Measurements from ENCODE around the gene DUSP16.

- TF ChIP-seq, protein P1, sequence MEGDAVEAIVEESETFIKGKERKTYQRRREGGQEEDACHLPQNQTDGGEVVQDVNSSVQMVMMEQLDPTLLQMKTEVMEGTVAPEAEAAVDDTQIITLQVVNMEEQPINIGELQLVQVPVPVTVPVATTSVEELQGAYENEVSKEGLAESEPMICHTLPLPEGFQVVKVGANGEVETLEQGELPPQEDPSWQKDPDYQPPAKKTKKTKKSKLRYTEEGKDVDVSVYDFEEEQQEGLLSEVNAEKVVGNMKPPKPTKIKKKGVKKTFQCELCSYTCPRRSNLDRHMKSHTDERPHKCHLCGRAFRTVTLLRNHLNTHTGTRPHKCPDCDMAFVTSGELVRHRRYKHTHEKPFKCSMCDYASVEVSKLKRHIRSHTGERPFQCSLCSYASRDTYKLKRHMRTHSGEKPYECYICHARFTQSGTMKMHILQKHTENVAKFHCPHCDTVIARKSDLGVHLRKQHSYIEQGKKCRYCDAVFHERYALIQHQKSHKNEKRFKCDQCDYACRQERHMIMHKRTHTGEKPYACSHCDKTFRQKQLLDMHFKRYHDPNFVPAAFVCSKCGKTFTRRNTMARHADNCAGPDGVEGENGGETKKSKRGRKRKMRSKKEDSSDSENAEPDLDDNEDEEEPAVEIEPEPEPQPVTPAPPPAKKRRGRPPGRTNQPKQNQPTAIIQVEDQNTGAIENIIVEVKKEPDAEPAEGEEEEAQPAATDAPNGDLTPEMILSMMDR (IDR thresholded peaks at IDR 0.05), result no peak
- TF ChIP-seq TFCP2L1 (CRISPR knock-in tag; IDR thresholded peaks at IDR 0.05) (no peak), PHF8 (IDR thresholded peaks at IDR 0.05; ENCODE audit: borderline replicate concordance, low read depth) (no peak), RAD21 (conservative IDR thresholded peaks at IDR 0.05 in 1 of 2, IDR thresholded peaks at IDR 0.05 in 1 of 2) (no peak), SMC3 (IDR thresholded peaks at IDR 0.05) (no peak), MYC (IDR thresholded peaks at IDR 0.05; ENCODE audit: borderline replicate concordance, low read length) (no peak), JUNB (IDR thresholded peaks at IDR 0.05) (no peak), ELK1 (IDR thresholded peaks at IDR 0.05; ENCODE audit: low read depth, low read length) (no peak), RFX5 (IDR thresholded peaks at IDR 0.05) (no peak)
- TF ChIP-seq, protein P2, sequence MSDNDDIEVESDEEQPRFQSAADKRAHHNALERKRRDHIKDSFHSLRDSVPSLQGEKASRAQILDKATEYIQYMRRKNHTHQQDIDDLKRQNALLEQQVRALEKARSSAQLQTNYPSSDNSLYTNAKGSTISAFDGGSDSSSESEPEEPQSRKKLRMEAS (IDR thresholded peaks at IDR 0.05), result no peak
- TF ChIP-seq, protein P3, sequence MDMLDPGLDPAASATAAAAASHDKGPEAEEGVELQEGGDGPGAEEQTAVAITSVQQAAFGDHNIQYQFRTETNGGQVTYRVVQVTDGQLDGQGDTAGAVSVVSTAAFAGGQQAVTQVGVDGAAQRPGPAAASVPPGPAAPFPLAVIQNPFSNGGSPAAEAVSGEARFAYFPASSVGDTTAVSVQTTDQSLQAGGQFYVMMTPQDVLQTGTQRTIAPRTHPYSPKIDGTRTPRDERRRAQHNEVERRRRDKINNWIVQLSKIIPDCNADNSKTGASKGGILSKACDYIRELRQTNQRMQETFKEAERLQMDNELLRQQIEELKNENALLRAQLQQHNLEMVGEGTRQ (IDR thresholded peaks at IDR 0.05), result no peak
Observed at GRCh38 chr12:12499909-12500604, 62.6 kb downstream of the DUSP16 start.

Data from A549 (cell line).